ENCODE results near the gene MCRIP1. TPM values are rescaled to one million over a fixed set of nuclear protein-coding genes. Genes with fewer than 3 reads are reported as not detected.

MCRIP1 gene
- total and polyA plus RNA-seq, 2 of the 13 experiments (the other 11 are each of a cell fraction or from before 2014, with no cell fraction given) = 79.7 to 84.9 TPM

- TF ChIP-seq, protein P1, sequence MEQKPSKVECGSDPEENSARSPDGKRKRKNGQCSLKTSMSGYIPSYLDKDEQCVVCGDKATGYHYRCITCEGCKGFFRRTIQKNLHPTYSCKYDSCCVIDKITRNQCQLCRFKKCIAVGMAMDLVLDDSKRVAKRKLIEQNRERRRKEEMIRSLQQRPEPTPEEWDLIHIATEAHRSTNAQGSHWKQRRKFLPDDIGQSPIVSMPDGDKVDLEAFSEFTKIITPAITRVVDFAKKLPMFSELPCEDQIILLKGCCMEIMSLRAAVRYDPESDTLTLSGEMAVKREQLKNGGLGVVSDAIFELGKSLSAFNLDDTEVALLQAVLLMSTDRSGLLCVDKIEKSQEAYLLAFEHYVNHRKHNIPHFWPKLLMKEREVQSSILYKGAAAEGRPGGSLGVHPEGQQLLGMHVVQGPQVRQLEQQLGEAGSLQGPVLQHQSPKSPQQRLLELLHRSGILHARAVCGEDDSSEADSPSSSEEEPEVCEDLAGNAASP (CRISPR knock-in tag; IDR thresholded peaks at IDR 0.05; ENCODE audit: borderline replicate concordance) = peak; percentile 53
- TF ChIP-seq HNF1A (IDR thresholded peaks at IDR 0.05; ENCODE audit: low read depth) (no peak; the same call in 1 of the 2 replicates), HNF1A (CRISPR knock-in tag; IDR thresholded peaks at IDR 0.05; ENCODE audit: borderline replicate concordance) (peak; percentile 82; the same call in 1 of the 2 replicates), CREM (IDR thresholded peaks at IDR 0.05) (peak; percentile 95), CREM (CRISPR knock-in tag; IDR thresholded peaks at IDR 0.05) (peak; percentile 69), AGO1 (IDR thresholded peaks at IDR 0.05; ENCODE audit: low read depth, low read length, poor library complexity, severe bottlenecking) (no peak), BCL3 (CRISPR knock-in tag; IDR thresholded peaks at IDR 0.05) (peak; percentile 25; the same call in 1 of the 2 replicates), HMGA1 (CRISPR knock-in tag; conservative IDR thresholded peaks at IDR 0.05) (no peak), SRSF1 (optimal IDR thresholded peaks at IDR 0.05; ENCODE audit: low read depth, low read length) (peak; percentile 41), FOXM1 (CRISPR knock-in tag; IDR thresholded peaks at IDR 0.05) (peak; percentile 46; the same call in 1 of the 2 replicates), FOSL2 (CRISPR knock-in tag; IDR thresholded peaks at IDR 0.05) (peak; percentile 83), ZNF7 (CRISPR knock-in tag; IDR thresholded peaks at IDR 0.05) (peak; percentile 11; the same call in 1 of the 2 replicates), ZNF253 (CRISPR knock-in tag; IDR thresholded peaks at IDR 0.05; ENCODE audit: borderline replicate concordance) (peak; percentile 33; the same call in 1 of the 2 replicates), RORA (CRISPR knock-in tag; IDR thresholded peaks at IDR 0.05) (no peak), DPF2 (CRISPR knock-in tag; IDR thresholded peaks at IDR 0.05; ENCODE audit: borderline replicate concordance, low read depth) (no peak), ZFP41 (CRISPR knock-in tag; IDR thresholded peaks at IDR 0.05; ENCODE audit: borderline replicate concordance) (no peak; the same call in none of the 2 replicates), DBP (CRISPR knock-in tag; IDR thresholded peaks at IDR 0.05; ENCODE audit: not compliant biosample characterization) (no peak)
- TF ChIP-seq, protein P2, sequence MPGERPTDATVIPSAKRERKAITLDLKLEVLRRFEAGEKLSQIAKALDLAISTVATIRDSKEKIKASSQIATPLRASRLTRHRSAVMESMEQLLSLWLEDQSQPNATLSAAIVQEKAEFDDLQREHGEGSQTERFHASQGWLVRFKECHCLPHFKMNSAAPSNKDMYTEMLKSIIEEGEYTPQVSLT (CRISPR knock-in tag; IDR thresholded peaks at IDR 0.05; ENCODE audit: borderline replicate concordance, low read depth) = no peak
- TF ChIP-seq, protein P3, sequence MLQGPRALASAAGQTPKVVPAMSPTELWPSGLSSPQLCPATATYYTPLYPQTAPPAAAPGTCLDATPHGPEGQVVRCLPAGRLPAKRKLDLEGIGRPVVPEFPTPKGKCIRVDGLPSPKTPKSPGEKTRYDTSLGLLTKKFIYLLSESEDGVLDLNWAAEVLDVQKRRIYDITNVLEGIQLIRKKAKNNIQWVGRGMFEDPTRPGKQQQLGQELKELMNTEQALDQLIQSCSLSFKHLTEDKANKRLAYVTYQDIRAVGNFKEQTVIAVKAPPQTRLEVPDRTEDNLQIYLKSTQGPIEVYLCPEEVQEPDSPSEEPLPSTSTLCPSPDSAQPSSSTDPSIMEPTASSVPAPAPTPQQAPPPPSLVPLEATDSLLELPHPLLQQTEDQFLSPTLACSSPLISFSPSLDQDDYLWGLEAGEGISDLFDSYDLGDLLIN (CRISPR knock-in tag; IDR thresholded peaks at IDR 0.05; ENCODE audit: borderline replicate concordance) = 0 out of 2 replicates have a peak, but pooled peaks have one; percentile 48
These were observed 27.9 kb upstream of the MCRIP1 start (continued) for GRCh38 chr17:81860756-81861568.
